ENCODE measurements around the gene COL9A2. TPM values are rescaled to one million over a fixed set of nuclear protein-coding genes. Genes with fewer than 3 reads are reported as not detected.

COL9A2 gene
- total RNA-seq, 2 experiments from 2014 or later: 2.4 to 3.0 TPM

- no peaks in the 10 kb centered on the region for H3K27me3 ChIP-seq (ENCODE audit: control insufficient read depth in 1 of 2, insufficient read depth in 2 of 2, low read length in 2 of 2)
- H3K27me3 Mint-ChIP-seq: no peaks in the 10 kb centered on the region
- DNase-seq: no peak
- H3K4me3 ChIP-seq (ENCODE audit: low read length): no peak overlapping the region
- H3K36me3 Mint-ChIP-seq (ENCODE audit: low read depth): no peaks in the 10 kb centered on the region
- H3K9me3 ChIP-seq (ENCODE audit: control insufficient read depth in 1 of 2, insufficient read depth in 1 of 2, low read length in 2 of 2): no peaks in the 10 kb centered on the region
- H3K27ac ChIP-seq (ENCODE audit: low read depth in 1 of 2, low read length in 2 of 2): no peak overlapping the region
- no peaks in the 10 kb centered on the region for H3K4me1 Mint-ChIP-seq (ENCODE audit: low read depth)
- peaks cover 15% of the 10 kb centered on the region for H3K4me1 ChIP-seq (ENCODE audit: insufficient read depth, low read length)
- H3K4me3 Mint-ChIP-seq: no peak overlapping the region
- no peak overlapping the region for H3K27ac Mint-ChIP-seq
- H3K9me3 Mint-ChIP-seq: no peaks in the 10 kb centered on the region
- no peak for ATAC-seq (ENCODE audit: poor library complexity)
- intact Hi-C loops (cut with DNase I, micrococcal nuclease): no loop called here
- POLR2A ChIA-PET: no interaction called here
- no peak for TF ChIP-seq CTCF (IDR thresholded peaks at IDR 0.05)
- no peaks in the 10 kb centered on the region for H3K36me3 ChIP-seq (ENCODE audit: insufficient read depth, low read length)
- CTCF ChIA-PET: no interaction called here
Measured at GRCh38 chr1:40308036-40308727, 8.9 kb downstream of the COL9A2 start.

GRCh38 chr1:40307186-40307585, 9.9 kb downstream of the COL9A2 start:
- H3K27me3 ChIP-seq (ENCODE audit: control insufficient read depth in 1 of 2, insufficient read depth in 2 of 2, low read length in 2 of 2): no peaks in the 10 kb centered on the region
- intact Hi-C loops (cut with DNase I, micrococcal nuclease): no loop called here
- POLR2A ChIA-PET: no interaction called here
- DNase-seq (no peak), ATAC-seq (ENCODE audit: poor library complexity) (no peak)
- no peak overlapping the region for H3K27ac ChIP-seq (ENCODE audit: low read depth in 1 of 2, low read length in 2 of 2)
- Mint-ChIP-seq H3K9me3 (no peaks in the 10 kb centered on the region), H3K27me3 (no peaks in the 10 kb centered on the region), H3K4me1 (ENCODE audit: low read depth) (no peaks in the 10 kb centered on the region), H3K36me3 (ENCODE audit: low read depth) (no peaks in the 10 kb centered on the region), H3K27ac (no peak overlapping the region), H3K4me3 (no peak overlapping the region)
- no peak for TF ChIP-seq CTCF (IDR thresholded peaks at IDR 0.05)
- no peak overlapping the region for H3K4me3 ChIP-seq (ENCODE audit: low read length)
- peaks cover 5% of the 10 kb centered on the region for H3K4me1 ChIP-seq (ENCODE audit: insufficient read depth, low read length)
- CTCF ChIA-PET: no interaction called here
- H3K36me3 ChIP-seq (ENCODE audit: insufficient read depth, low read length): no peaks in the 10 kb centered on the region
- no peaks in the 10 kb centered on the region for H3K9me3 ChIP-seq (ENCODE audit: control insufficient read depth in 1 of 2, insufficient read depth in 1 of 2, low read length in 2 of 2)

GRCh38 chr1:40306296-40306695, 10.8 kb downstream of the COL9A2 start:
- no peaks in the 10 kb centered on the region for H3K27me3 Mint-ChIP-seq
- H3K4me1 Mint-ChIP-seq (ENCODE audit: low read depth): no peaks in the 10 kb centered on the region
- no peak for TF ChIP-seq CTCF (IDR thresholded peaks at IDR 0.05)
- no peak for ATAC-seq (ENCODE audit: poor library complexity)
- no peaks in the 10 kb centered on the region for H3K4me1 ChIP-seq (ENCODE audit: insufficient read depth, low read length)
- no peak overlapping the region for H3K27ac ChIP-seq (ENCODE audit: low read depth in 1 of 2, low read length in 2 of 2)
- intact Hi-C loops (cut with DNase I, micrococcal nuclease): no loop called here
- H3K9me3 Mint-ChIP-seq: no peaks in the 10 kb centered on the region
- H3K36me3 ChIP-seq (ENCODE audit: insufficient read depth, low read length): no peaks in the 10 kb centered on the region
- CTCF ChIA-PET: no interaction called here
- no peaks in the 10 kb centered on the region for H3K36me3 Mint-ChIP-seq (ENCODE audit: low read depth)
- H3K27me3 ChIP-seq (ENCODE audit: control insufficient read depth in 1 of 2, insufficient read depth in 2 of 2, low read length in 2 of 2): no peaks in the 10 kb centered on the region
- no peak for DNase-seq
- no peak overlapping the region for H3K27ac Mint-ChIP-seq
- no peak overlapping the region for H3K4me3 Mint-ChIP-seq
- H3K4me3 ChIP-seq (ENCODE audit: low read length): no peak overlapping the region
- no peaks in the 10 kb centered on the region for H3K9me3 ChIP-seq (ENCODE audit: control insufficient read depth in 1 of 2, insufficient read depth in 1 of 2, low read length in 2 of 2)
- POLR2A ChIA-PET: no interaction called here

Data from CD4-positive, alpha-beta T cell (primary cell).